ENCODE data around the gene PAX3. TPM values are rescaled to one million over a fixed set of nuclear protein-coding genes. Genes with fewer than 3 reads are reported as not detected.

Gene PAX3
- total RNA-seq, 3 donors from 2014 or later (not counting 1 experiment from before 2014, with no cell fraction given), result not detected

GRCh38 chr2:222300726-222301052, 1.9 kb upstream of the PAX3 start:
- Mint-ChIP-seq H3K36me3 (peaks cover 17% of the 10 kb centered on the region), H3K9me3 (peaks cover 3 to 7% of the 10 kb centered on the region in 2 donors), H3K27me3 (ENCODE audit: low read depth in 2 of 2) (peaks cover 82 to 87% of the 10 kb centered on the region in 2 donors), H3K4me1 (peaks cover 12 to 23% of the 10 kb centered on the region in 2 donors), H3K27ac (no peak overlapping the region), H3K4me3 (no peak overlapping the region)
- DNase-seq (no peak), ATAC-seq (no peak)
- peaks cover 23% of the 10 kb centered on the region for H3K9me3 ChIP-seq (ENCODE audit: control insufficient read depth, insufficient read depth, low read length)
- H3K27me3 ChIP-seq (ENCODE audit: control insufficient read depth, insufficient read depth, low read length), result peaks cover 72% of the 10 kb centered on the region
- intact Hi-C loops (cut with micrococcal nuclease), result no loop called here
- no peak for TF ChIP-seq CTCF (IDR thresholded peaks at IDR 0.05)
- WGBS (ENCODE audit: insufficient coverage), result 6% methylated on average over 11 of the region's 11 CpGs
- no peak overlapping the region for H3K27ac ChIP-seq (ENCODE audit: low read length)
- H3K4me1 ChIP-seq (ENCODE audit: control insufficient read depth, insufficient read depth, low read length), result peaks cover 35% of the 10 kb centered on the region
- H3K4me3 ChIP-seq (ENCODE audit: low read length), result no peak overlapping the region
- no peaks in the 10 kb centered on the region for H3K36me3 ChIP-seq (ENCODE audit: control insufficient read depth, insufficient read depth, low read length)

- Histone ChIP-seq H3K27ac (ENCODE audit: low read length) (no peak overlapping the region), H3K4me3 (ENCODE audit: low read length) (no peak overlapping the region), H3K27me3 (ENCODE audit: control insufficient read depth, insufficient read depth, low read length) (peaks cover 74% of the 10 kb centered on the region), H3K4me1 (ENCODE audit: control insufficient read depth, insufficient read depth, low read length) (peaks cover 35% of the 10 kb centered on the region), H3K9me3 (ENCODE audit: control insufficient read depth, insufficient read depth, low read length) (peaks cover 23% of the 10 kb centered on the region), H3K36me3 (ENCODE audit: control insufficient read depth, insufficient read depth, low read length) (no peaks in the 10 kb centered on the region)
- TF ChIP-seq CTCF (IDR thresholded peaks at IDR 0.05), result no peak
- H3K4me1 Mint-ChIP-seq, result peaks cover 12 to 24% of the 10 kb centered on the region in 2 donors
- WGBS (ENCODE audit: insufficient coverage), result 7% methylated on average over 17 of the region's 20 CpGs
- DNase-seq (no peak), ATAC-seq (no peak)
- H3K4me3 Mint-ChIP-seq, result no peak overlapping the region
- peaks cover 3 to 7% of the 10 kb centered on the region in 2 donors for H3K9me3 Mint-ChIP-seq
- peaks cover 16% of the 10 kb centered on the region for H3K36me3 Mint-ChIP-seq
- H3K27me3 Mint-ChIP-seq (ENCODE audit: low read depth in 2 of 2), result peaks cover 82 to 88% of the 10 kb centered on the region in 2 donors
- H3K27ac Mint-ChIP-seq, result no peak overlapping the region
- intact Hi-C loops (cut with micrococcal nuclease), result no loop called here
Observed at GRCh38 chr2:222299906-222300725, 1.3 kb upstream of the PAX3 start.

- Histone ChIP-seq H3K27me3 (ENCODE audit: control insufficient read depth, insufficient read depth, low read length) (peaks cover 77% of the 10 kb centered on the region), H3K36me3 (ENCODE audit: control insufficient read depth, insufficient read depth, low read length) (no peaks in the 10 kb centered on the region), H3K9me3 (ENCODE audit: control insufficient read depth, insufficient read depth, low read length) (peaks cover 17% of the 10 kb centered on the region), H3K4me3 (ENCODE audit: low read length) (no peak overlapping the region), H3K27ac (ENCODE audit: low read length) (no peak overlapping the region), H3K4me1 (ENCODE audit: control insufficient read depth, insufficient read depth, low read length) (peaks cover 34% of the 10 kb centered on the region)
- Mint-ChIP-seq H3K36me3 (peaks cover 8% of the 10 kb centered on the region), H3K27ac (no peak overlapping the region), H3K27me3 (ENCODE audit: low read depth in 2 of 2) (peaks cover 82 to 86% of the 10 kb centered on the region in 2 donors), H3K9me3 (peaks cover 3 to 5% of the 10 kb centered on the region in 2 donors), H3K4me3 (no peak overlapping the region), H3K4me1 (peaks cover 9 to 22% of the 10 kb centered on the region in 2 donors)
- no peak for ATAC-seq
- WGBS (ENCODE audit: insufficient coverage), result 10% methylated on average over 16 of the region's 16 CpGs
- TF ChIP-seq CTCF (IDR thresholded peaks at IDR 0.05), result no peak
- intact Hi-C loops (cut with micrococcal nuclease), result no loop called here
- DNase-seq, result no peak
Observed at GRCh38 chr2:222298001-222298310, 842 bp downstream of the PAX3 start.

- no peaks in the 10 kb centered on the region for H3K36me3 ChIP-seq (ENCODE audit: control insufficient read depth, insufficient read depth, low read length)
- no peak overlapping the region for H3K4me3 ChIP-seq (ENCODE audit: low read length)
- Mint-ChIP-seq H3K9me3 (peaks cover 3% of the 10 kb centered on the region in 2 donors), H3K27me3 (ENCODE audit: low read depth in 2 of 2) (peaks cover 82 to 86% of the 10 kb centered on the region in 2 donors), H3K27ac (no peak overlapping the region), H3K4me1 (peaks cover 9 to 22% of the 10 kb centered on the region in 2 donors), H3K4me3 (no peak overlapping the region), H3K36me3 (peaks cover 4% of the 10 kb centered on the region)
- H3K4me1 ChIP-seq (ENCODE audit: control insufficient read depth, insufficient read depth, low read length), result peaks cover 32% of the 10 kb centered on the region
- TF ChIP-seq CTCF (IDR thresholded peaks at IDR 0.05), result no peak
- no peak for ATAC-seq
- DNase-seq, result no peak
- intact Hi-C loops (cut with micrococcal nuclease), result no loop called here
- 17% methylated on average over 6 of the region's 6 CpGs for WGBS (ENCODE audit: insufficient coverage)
- H3K27ac ChIP-seq (ENCODE audit: low read length), result no peak overlapping the region
- H3K27me3 ChIP-seq (ENCODE audit: control insufficient read depth, insufficient read depth, low read length), result peaks cover 78% of the 10 kb centered on the region
- peaks cover 17% of the 10 kb centered on the region for H3K9me3 ChIP-seq (ENCODE audit: control insufficient read depth, insufficient read depth, low read length)
Observed at GRCh38 chr2:222297600-222297935, 1.2 kb downstream of the PAX3 start.
